Natural killer cell (primary cell): ENCODE results near the gene KCNJ5. TPM values are rescaled to one million over a fixed set of nuclear protein-coding genes. Genes with fewer than 3 reads are reported as not detected.

Source experiments
- ATAC-seq, 3 donors: fragments of 150-1000 bp in 2 of 3; fragments of 200-7000 bp in 1 of 3; cut with Tn5 transposase; 1 replicate in 1 of 3; 2 replicates in 2 of 3; pipeline ENCODE4 v1.10.0; 2021; ENCODE audit warnings: mild to moderate bottlenecking in 2 of 3, moderate library complexity in 2 of 3
- DNase-seq, 2 donors: peaks; one replicate each; pipeline versions ENCODE4 v3.0.0 to v3.0.0-alpha.2; 2013 to 2021; ENCODE audit warnings: mixed read lengths in 1 of 2
- H3K27ac ChIP-seq: one replicate; pipeline ENCODE4 v1.5.1; 2013; ENCODE audit warnings: mild to moderate bottlenecking, low read length
- H3K27me3 ChIP-seq: one replicate; pipeline ENCODE4 v1.6.1; 2013; ENCODE audit warnings: low read length; ENCODE audit not compliant: control insufficient read depth, insufficient read depth
- H3K36me3 ChIP-seq: one replicate; pipeline ENCODE4 v1.6.1; 2013; ENCODE audit warnings: low read length; ENCODE audit not compliant: control insufficient read depth, insufficient read depth
- H3K4me1 ChIP-seq: one replicate; pipeline ENCODE4 v1.6.1; 2013; ENCODE audit warnings: low read length; ENCODE audit not compliant: control insufficient read depth, insufficient read depth
- H3K4me3 ChIP-seq: one replicate; pipeline ENCODE4 v1.5.1; 2013; ENCODE audit warnings: low read length
- H3K9me3 ChIP-seq: one replicate; pipeline ENCODE4 v1.6.1; 2013; ENCODE audit warnings: low read length; ENCODE audit not compliant: control insufficient read depth, insufficient read depth
- H3K27ac Mint-ChIP-seq, 2 donors: one replicate each; pipeline ENCODE4 v1.8.0; 2022; ENCODE audit warnings: mild to moderate bottlenecking in 2 of 2, mixed read lengths in 2 of 2, moderate library complexity in 1 of 2
- H3K27me3 Mint-ChIP-seq, 2 donors: one replicate each; pipeline ENCODE4 v1.8.0; 2022; ENCODE audit warnings: low read depth in 2 of 2, mixed read lengths in 2 of 2
- H3K36me3 Mint-ChIP-seq: one replicate; pipeline ENCODE4 v1.8.0; 2022; ENCODE audit warnings: mixed read lengths
- H3K4me1 Mint-ChIP-seq, 2 donors: one replicate each; pipeline ENCODE4 v1.8.0; 2022; ENCODE audit warnings: mixed read lengths in 2 of 2
- H3K4me3 Mint-ChIP-seq: one replicate; pipeline ENCODE4 v1.8.0; 2022; ENCODE audit warnings: mild to moderate bottlenecking, moderate library complexity, mixed read lengths
- H3K9me3 Mint-ChIP-seq, 2 donors: one replicate each; pipeline ENCODE4 v1.8.0; 2022; ENCODE audit warnings: mixed read lengths in 2 of 2
- CTCF ChIP-seq: fragments of 200-600 bp; IDR thresholded peaks from one replicate; pipeline ENCODE4 v1.8.0; 2022; ENCODE audit warnings: antibody characterized with exemption
- WGBS: methylation state at CpG from one replicate; pipeline ENCODE4 v1.1.7; 2013; ENCODE audit warnings: missing lambda C conversion rate; ENCODE audit not compliant: insufficient coverage; 5-methylcytosine and 5-hydroxymethylcytosine counted together
- intact Hi-C: fragments of 100-400 bp; cut with micrococcal nuclease; formaldehyde crosslinking; loops from one replicate; pipeline ENCODE4 v1.14.2; 2022
- total RNA-seq, 4 donors: library from RNA; stranded (reverse); fragments of 120-200 nt in 1 of 4; gene quantifications; one replicate each; pipeline versions ENCODE4 v1.2.3 to v1.2.4, GENCODE V29; 2013 to 2022

The KCNJ5 gene
- total RNA-seq, 3 donors from 2014 or later (not counting 1 experiment from before 2014, with no cell fraction given), result 0.09 to 0.18 (median 0.15) TPM

GRCh38 chr11:128924104-128924503 lies 32.9 kb downstream of the KCNJ5 start:
- no peak for DNase-seq
- Mint-ChIP-seq H3K4me3 (no peak overlapping the region), H3K36me3 (no peaks in the 10 kb centered on the region), H3K27ac (no peak overlapping the region), H3K9me3 (no peaks in the 10 kb centered on the region), H3K4me1 (peaks cover 14% of the 10 kb centered on the region in 2 donors), H3K27me3 (peaks cover 39 to 66% of the 10 kb centered on the region in 2 donors)
- H3K9me3 ChIP-seq, result no peaks in the 10 kb centered on the region
- no peaks in the 10 kb centered on the region for H3K36me3 ChIP-seq
- intact Hi-C loops, result no loop called here
- ATAC-seq, result no peak
- peaks cover 9% of the 10 kb centered on the region for H3K4me1 ChIP-seq
- no peak overlapping the region for H3K27ac ChIP-seq
- TF ChIP-seq CTCF, result no peak
- peaks cover 3% of the 10 kb centered on the region for H3K27me3 ChIP-seq
- no peak overlapping the region for H3K4me3 ChIP-seq
- 91% methylated on average over 7 of the region's 7 CpGs for WGBS

- WGBS, result 83% methylated on average over 16 of the region's 16 CpGs
- Mint-ChIP-seq H3K27ac (no peak overlapping the region), H3K4me3 (no peak overlapping the region), H3K27me3 (peaks cover 40 to 61% of the 10 kb centered on the region in 2 donors), H3K9me3 (no peaks in the 10 kb centered on the region), H3K36me3 (no peaks in the 10 kb centered on the region), H3K4me1 (peaks cover 10 to 16% of the 10 kb centered on the region in 2 donors)
- Histone ChIP-seq H3K4me1 (peaks cover 3% of the 10 kb centered on the region), H3K27ac (no peak overlapping the region), H3K9me3 (no peaks in the 10 kb centered on the region), H3K4me3 (no peak overlapping the region), H3K27me3 (no peaks in the 10 kb centered on the region), H3K36me3 (no peaks in the 10 kb centered on the region)
- ATAC-seq (no peak), DNase-seq (no peak)
- no peak for TF ChIP-seq CTCF
- intact Hi-C loops, result no loop called here
Measured at GRCh38 chr11:128924510-128925249, 33.5 kb downstream of the KCNJ5 start.

DNA sequence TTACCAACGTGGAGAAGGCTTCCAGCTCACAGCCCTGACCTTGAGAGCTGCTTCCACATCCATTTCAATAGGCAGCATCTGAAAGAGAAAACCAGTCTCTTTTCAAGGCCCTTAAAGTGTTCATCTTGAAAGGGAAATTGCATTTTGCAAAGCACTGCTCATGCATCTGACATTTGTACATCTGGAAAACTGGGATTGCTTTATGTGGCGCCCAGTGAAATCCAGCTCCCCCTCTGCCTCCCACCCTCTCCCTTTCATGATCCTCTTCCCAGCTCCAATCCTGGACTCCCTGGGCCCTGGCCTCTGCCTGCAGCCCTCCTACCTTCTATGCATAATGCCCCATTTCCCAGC lies 34.1 kb downstream of the KCNJ5 start:
- Mint-ChIP-seq H3K9me3 (no peaks in the 10 kb centered on the region), H3K27me3 (peaks cover 38 to 55% of the 10 kb centered on the region in 2 donors), H3K27ac (no peak overlapping the region), H3K4me3 (no peak overlapping the region), H3K4me1 (peaks cover 10 to 17% of the 10 kb centered on the region in 2 donors), H3K36me3 (no peaks in the 10 kb centered on the region)
- H3K27me3 ChIP-seq, result no peaks in the 10 kb centered on the region
- no peak for ATAC-seq
- 76% methylated on average over 2 of the region's 2 CpGs for WGBS
- H3K4me1 ChIP-seq, result peaks cover 3% of the 10 kb centered on the region
- DNase-seq, result no peak
- H3K4me3 ChIP-seq, result no peak overlapping the region
- intact Hi-C loops, result no loop called here
- H3K9me3 ChIP-seq, result no peaks in the 10 kb centered on the region
- no peak for TF ChIP-seq CTCF
- no peaks in the 10 kb centered on the region for H3K36me3 ChIP-seq
- no peak overlapping the region for H3K27ac ChIP-seq

GRCh38 chr11:128926000-128926399 lies 34.8 kb downstream of the KCNJ5 start:
- intact Hi-C loops, result no loop called here
- H3K4me1 ChIP-seq, result peaks cover 3% of the 10 kb centered on the region
- no peak overlapping the region for H3K27ac ChIP-seq
- TF ChIP-seq CTCF, result no peak
- ATAC-seq (no peak), DNase-seq (no peak)
- peaks cover 10 to 17% of the 10 kb centered on the region in 2 donors for H3K4me1 Mint-ChIP-seq
- H3K27ac Mint-ChIP-seq, result no peak overlapping the region
- H3K9me3 ChIP-seq, result no peaks in the 10 kb centered on the region
- no peaks in the 10 kb centered on the region for H3K36me3 ChIP-seq
- H3K4me3 ChIP-seq, result no peak overlapping the region
- 88% methylated on average over 2 of the region's 3 CpGs for WGBS
- peaks cover 30 to 47% of the 10 kb centered on the region in 2 donors for H3K27me3 Mint-ChIP-seq
- H3K27me3 ChIP-seq, result no peaks in the 10 kb centered on the region
- H3K36me3 Mint-ChIP-seq, result no peaks in the 10 kb centered on the region
- no peak overlapping the region for H3K4me3 Mint-ChIP-seq
- no peaks in the 10 kb centered on the region for H3K9me3 Mint-ChIP-seq
